ENCODE data around the gene HMGB4.

GRCh38 chr1:33846861-33847260 lies 17.0 kb upstream of the HMGB4 start:
- TF ChIP-seq CTCF (IDR thresholded peaks at IDR 0.05) (no peak), ZFX (IDR thresholded peaks at IDR 0.05; ENCODE audit: borderline replicate concordance) (no peak)

All from 22Rv1 (cell line).